SU-DHL-6 (cell line): ENCODE results near the gene CIAO2B.

ENCODE experiments used
- H2AFZ ChIP-seq: fragments of 200-600 bp; sonication (generic); 2 replicates; pipeline ENCODE4 v1.6.1; 2014; ENCODE audit warnings: low read depth, mild to moderate bottlenecking, moderate library complexity, mixed read lengths, antibody characterized with exemption, low read length; ENCODE audit not compliant: severe bottlenecking
- H3F3A ChIP-seq: fragments of 200-600 bp; shearing (Covaris generic); 2 replicates; pipeline ENCODE4 v1.6.0; 2016; ENCODE audit warnings: antibody characterized with exemption, mild to moderate bottlenecking; ENCODE audit not compliant: insufficient read depth
- H3K27ac ChIP-seq: fragments of 200-600 bp; sonication (generic); 2 replicates; pipeline ENCODE4 v1.5.1; 2016; ENCODE audit warnings: low read depth, mild to moderate bottlenecking, low read length, moderate library complexity, mixed read lengths
- H3K27me3 ChIP-seq: fragments of 200-600 bp; sonication (generic), shearing (Covaris generic); 2 replicates; pipeline ENCODE4 v1.6.0; 2014; ENCODE audit warnings: mild to moderate bottlenecking, low read length
- H3K36me3 ChIP-seq: fragments of 200-600 bp; sonication (generic); 2 replicates; pipeline ENCODE4 v1.6.1; 2014; ENCODE audit warnings: mild to moderate bottlenecking, low read length, mixed read lengths
- H3K4me2 ChIP-seq: fragments of 300-600, 200-600 bp; shearing (Covaris generic), sonication (generic); 2 replicates; pipeline ENCODE4 v1.6.0; 2014; ENCODE audit warnings: low read length, low read depth, mild to moderate bottlenecking; ENCODE audit not compliant: poor library complexity, severe bottlenecking
- H3K4me3 ChIP-seq: fragments of 200-600 bp; sonication (generic); 2 replicates; pipeline ENCODE4 v1.5.1; 2014; ENCODE audit warnings: antibody characterized with exemption, low read length, mild to moderate bottlenecking, mixed read lengths; ENCODE audit not compliant: insufficient read depth, poor library complexity, severe bottlenecking
- H3K79me2 ChIP-seq: fragments of 200-600 bp; sonication (generic); 2 replicates; pipeline ENCODE4 v1.6.1; 2014; ENCODE audit warnings: mild to moderate bottlenecking, low read length, moderate library complexity; ENCODE audit not compliant: insufficient read depth
- H3K9ac ChIP-seq: fragments of 200-600 bp; sonication (generic); 2 replicates; pipeline ENCODE4 v1.7.0; 2014; ENCODE audit warnings: mild to moderate bottlenecking, low read length
- H3K9me2 ChIP-seq: fragments of 200-600 bp; sonication (generic); replicated peaks from 2 replicates; pipeline ENCODE4 v1.6.1; 2014; ENCODE audit warnings: low read length; ENCODE audit not compliant: insufficient read depth
- H3K9me3 ChIP-seq: fragments of 200-600 bp; sonication (generic); 2 replicates; pipeline ENCODE4 v1.6.1; 2014; ENCODE audit warnings: low read length, mixed read lengths; ENCODE audit not compliant: insufficient read depth
- H4K20me1 ChIP-seq: fragments of 200-600 bp; sonication (generic); 2 replicates; pipeline ENCODE4 v1.6.1; 2014; ENCODE audit warnings: low read depth, mild to moderate bottlenecking, antibody characterized with exemption, low read length, moderate library complexity, mixed read lengths
- CTCF ChIP-seq: fragments of 200-600 bp; sonication (generic); IDR thresholded peaks from one replicate; pipeline ENCODE4 v1.5.1; 2017; ENCODE audit warnings: antibody characterized with exemption, mild to moderate bottlenecking, low read length, moderate library complexity; ENCODE audit not compliant: insufficient read depth, poor library complexity, severe bottlenecking
- EZH2phosphoT487 ChIP-seq: fragments of 200-600 bp; sonication (generic), shearing (Covaris generic); conservative IDR thresholded peaks from 2 replicates; pipeline ENCODE4 v1.6.1; 2018; ENCODE audit warnings: mild to moderate bottlenecking, antibody characterized with exemption, low read length, moderate library complexity, mixed read lengths

CIAO2B gene

DNA sequence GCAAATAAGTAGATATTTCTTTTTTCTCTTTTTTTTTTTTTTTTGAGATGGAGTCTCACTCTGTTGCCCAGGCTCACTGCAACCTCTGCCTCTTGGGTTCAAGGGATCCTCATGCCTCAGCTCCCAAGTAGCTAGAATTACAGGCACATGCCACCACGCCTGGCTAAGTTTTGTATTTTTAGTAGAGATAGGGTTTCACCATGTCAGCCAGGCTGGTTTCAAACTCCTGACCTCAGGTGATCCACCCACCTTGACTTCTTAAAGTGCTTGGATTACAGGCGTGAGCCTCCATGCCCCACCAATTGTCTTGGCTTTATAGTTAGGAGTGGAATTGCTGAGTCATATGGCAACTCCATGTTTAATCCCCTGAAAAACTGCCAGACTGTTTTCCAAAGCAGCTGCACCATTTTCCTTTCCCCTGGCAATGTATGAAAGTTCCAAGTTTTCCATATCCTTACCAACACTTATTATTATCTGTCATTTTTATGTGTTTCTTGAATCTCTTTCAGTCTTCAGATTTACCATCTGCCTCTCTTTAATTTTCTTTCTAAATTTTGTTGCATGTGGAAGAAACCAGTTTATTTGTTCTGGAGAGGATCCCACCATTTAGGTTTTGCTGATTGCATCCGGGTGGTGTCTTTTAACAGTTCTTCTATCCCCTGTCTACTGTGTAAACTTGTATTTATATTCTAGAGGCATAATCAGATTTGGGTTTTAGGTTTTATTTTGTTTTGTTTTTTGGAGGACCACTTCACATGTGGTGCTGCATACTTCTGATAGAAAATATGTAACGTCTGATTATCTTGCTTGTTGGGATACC lies 17.0 kb upstream of the CIAO2B start:
- no peaks in the 10 kb centered on the region for H3F3A ChIP-seq
- no peaks in the 10 kb centered on the region for H3K36me3 ChIP-seq
- TF ChIP-seq EZH2phosphoT487 (no peak), CTCF (no peak)
- H3K9me3 ChIP-seq, result no peaks in the 10 kb centered on the region
- no peaks in the 10 kb centered on the region for H3K27me3 ChIP-seq
- no peaks in the 10 kb centered on the region for H4K20me1 ChIP-seq
- no peak overlapping the region for H3K4me3 ChIP-seq
- H2AFZ ChIP-seq, result no peak overlapping the region
- H3K79me2 ChIP-seq, result no peaks in the 10 kb centered on the region
- H3K4me2 ChIP-seq, result no peak overlapping the region
- no peaks in the 10 kb centered on the region for H3K9me2 ChIP-seq
- H3K27ac ChIP-seq, result no peak overlapping the region
- H3K9ac ChIP-seq, result no peak overlapping the region

GRCh38 chr16:66950437-66950836 lies 16.2 kb upstream of the CIAO2B start:
- Histone ChIP-seq H3K27me3 (no peaks in the 10 kb centered on the region), H3K36me3 (no peaks in the 10 kb centered on the region), H3K4me2 (no peak overlapping the region), H3K9me2 (no peaks in the 10 kb centered on the region), H3K79me2 (no peaks in the 10 kb centered on the region), H4K20me1 (no peaks in the 10 kb centered on the region), H3K9me3 (no peaks in the 10 kb centered on the region), H2AFZ (no peak overlapping the region), H3F3A (no peaks in the 10 kb centered on the region), H3K9ac (no peak overlapping the region), H3K27ac (no peak overlapping the region), H3K4me3 (no peak overlapping the region)
- no peak for TF ChIP-seq CTCF
- TF ChIP-seq EZH2phosphoT487, result no peak

- Histone ChIP-seq H3K4me2 (no peak overlapping the region), H3K9me3 (no peaks in the 10 kb centered on the region), H3K9ac (no peak overlapping the region), H3F3A (no peaks in the 10 kb centered on the region), H2AFZ (no peak overlapping the region), H3K27me3 (no peaks in the 10 kb centered on the region), H3K4me3 (no peak overlapping the region), H4K20me1 (no peaks in the 10 kb centered on the region), H3K27ac (no peak overlapping the region), H3K9me2 (no peaks in the 10 kb centered on the region), H3K79me2 (no peaks in the 10 kb centered on the region), H3K36me3 (no peaks in the 10 kb centered on the region)
- TF ChIP-seq EZH2phosphoT487 (no peak), CTCF (no peak)
Measured at GRCh38 chr16:66949472-66949871, 15.3 kb upstream of the CIAO2B start.
